Upper lobe of left lung (tissue), 6 donors: ENCODE measurements around the gene FOLR3. TPM values are rescaled to one million over a fixed set of nuclear protein-coding genes. Genes with fewer than 3 reads are reported as not detected.

ENCODE experiments used
- ATAC-seq, 2 donors: fragments of 200-7000 bp; cut with Tn5 transposase; one replicate each; pipeline ENCODE4 v1.9.1; 2022; ENCODE audit warnings: mild to moderate bottlenecking in 2 of 2, moderate library complexity in 2 of 2; ENCODE audit not compliant: low FRiP score in 2 of 2
- DNase-seq, 2 donors: peaks; one replicate each; pipeline ENCODE4 v3.0.0-alpha.2; 2019 to 2020
- H3K27ac ChIP-seq, 4 donors: fragments of 200-600 bp; sonication (generic); one replicate each; pipeline ENCODE4 v1.5.1; 2016 to 2019
- H3K27me3 ChIP-seq, 4 donors: fragments of 200-600 bp; sonication (generic); one replicate each; pipeline ENCODE4 v1.5.1; 2017 to 2019
- H3K36me3 ChIP-seq, 4 donors: fragments of 200-600 bp; sonication (generic); one replicate each; pipeline ENCODE4 v1.5.1; 2016 to 2019
- H3K4me1 ChIP-seq, 4 donors: fragments of 200-600 bp; sonication (generic); one replicate each; pipeline ENCODE4 v1.5.1; 2018 to 2019
- H3K4me3 ChIP-seq, 4 donors: fragments of 200-600 bp; sonication (generic); one replicate each; pipeline ENCODE4 v1.5.1; 2017 to 2019; ENCODE audit warnings: mild to moderate bottlenecking in 2 of 4, moderate library complexity in 1 of 4
- H3K9me3 ChIP-seq, 4 donors: fragments of 200-600 bp; sonication (generic); one replicate each; pipeline ENCODE4 v1.5.1; 2018 to 2019
- CTCF ChIP-seq, 6 experiments: fragments of 450-650 bp in 4 of 6; fragments of 200-600 bp in 2 of 6; sonication (generic) in 2 of 6; IDR thresholded peaks; one replicate each; pipeline ENCODE4 v1.5.1; 2016 to 2019; ENCODE audit warnings: antibody characterized with exemption in 6 of 6
- EP300 ChIP-seq, 4 donors: sonication (generic); formaldehyde crosslinking; IDR thresholded peaks; one replicate each; pipeline ENCODE4 v1.5.1; 2017; ENCODE audit warnings: antibody characterized with exemption in 4 of 4, control low read depth in 2 of 4
- POLR2A ChIP-seq, 4 donors: fragments of 450-650 bp; IDR thresholded peaks; one replicate each; pipeline ENCODE4 v1.5.1; 2016 to 2017; ENCODE audit warnings: antibody characterized with exemption in 4 of 4, mild to moderate bottlenecking in 2 of 4
- POLR2AphosphoS5 ChIP-seq, 2 donors: sonication (generic); formaldehyde crosslinking; IDR thresholded peaks; one replicate each; pipeline ENCODE4 v1.5.1; 2017; ENCODE audit warnings: antibody characterized with exemption in 2 of 2
- WGBS, 2 donors: methylation state at CpG; one replicate each; pipeline ENCODE4 v1.1.5; 2017 to 2018; 5-methylcytosine and 5-hydroxymethylcytosine counted together
- total RNA-seq, 6 donors: library from RNA; depleted of rRNA in 4 of 6; stranded (reverse); fragments of >200 nt in 4 of 6; gene quantifications; one replicate each; pipeline versions ENCODE4 v1.1.0 to v1.2.1, GENCODE V29; 2016 to 2021
- donor health status: DM: no; HTN: no; CAD: no; lungs with moderate emphysema.
- donor health status: DM: no; HTN: yes; CAD: no; lungs with severe emphysema.

The FOLR3 gene
- total RNA-seq, 6 donors from 2014 or later, result 1.4 to 69.7 (median 9.5) TPM; not detected in 2

- Histone ChIP-seq H3K4me3 (no peak overlapping the region), H3K4me1 (no peaks in the 10 kb centered on the region), H3K27me3 (no peaks in the 10 kb centered on the region), H3K36me3 (no peaks in the 10 kb centered on the region), H3K27ac (no peak overlapping the region), H3K9me3 (no peaks in the 10 kb centered on the region)
- DNase-seq (no peak), ATAC-seq (peak in 1 of 2 donors; percentile 6)
- TF ChIP-seq POLR2A (IDR thresholded peaks at IDR 0.05), result no peak
- TF ChIP-seq CTCF (IDR thresholded peaks at IDR 0.05), result no peak
- TF ChIP-seq EP300 (IDR thresholded peaks at IDR 0.05), result no peak
- TF ChIP-seq POLR2AphosphoS5 (IDR thresholded peaks at IDR 0.05), result no peak
- 67 to 93% methylated on average over 3 of the region's 3 CpGs for WGBS, 2 donors
Measured at GRCh38 chr11:72173291-72173690, 37.8 kb downstream of the FOLR3 start.

DNA sequence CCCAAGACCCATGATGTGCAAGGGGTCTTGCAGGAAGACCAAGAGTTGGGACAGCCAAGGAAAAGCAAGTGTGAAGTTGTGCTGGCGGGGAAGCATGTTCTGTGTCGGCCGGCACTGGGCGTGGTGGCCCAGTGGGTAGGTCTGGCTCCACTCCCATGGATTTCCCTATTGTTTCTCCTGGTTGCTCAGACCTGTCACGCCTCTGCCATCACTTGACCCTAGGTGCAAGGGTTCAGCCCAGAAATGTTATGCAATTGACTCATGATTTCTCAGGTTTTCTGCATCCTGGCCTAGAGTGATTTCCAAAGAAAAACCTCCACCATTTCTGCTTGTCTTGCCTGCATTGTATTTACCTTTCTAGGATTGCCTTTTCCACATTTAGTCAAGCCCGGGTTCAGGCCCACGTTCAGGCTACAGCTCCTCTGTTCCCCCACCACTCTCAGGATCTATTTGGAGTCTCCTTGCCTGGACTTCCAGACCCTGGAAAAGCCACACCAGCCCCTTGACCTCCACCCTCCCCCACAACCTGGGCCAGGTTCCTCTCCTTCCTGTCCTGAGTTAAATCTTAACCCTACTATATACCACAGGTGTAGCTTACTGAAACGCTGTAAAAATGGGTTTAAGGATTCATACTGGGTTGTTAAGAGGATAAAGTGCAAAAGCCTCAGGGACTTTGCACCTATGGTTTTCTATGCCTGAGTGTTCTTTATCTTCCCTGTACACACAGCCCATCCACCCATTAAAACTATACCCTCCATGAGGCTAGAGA lies 39.0 kb downstream of the FOLR3 start:
- no peaks in the 10 kb centered on the region for H3K9me3 ChIP-seq
- no peaks in the 10 kb centered on the region for H3K4me1 ChIP-seq
- ATAC-seq, result no peak
- TF ChIP-seq CTCF (IDR thresholded peaks at IDR 0.05) (no peak), EP300 (IDR thresholded peaks at IDR 0.05) (no peak), POLR2AphosphoS5 (IDR thresholded peaks at IDR 0.05) (no peak), POLR2A (IDR thresholded peaks at IDR 0.05) (no peak)
- no peak overlapping the region for H3K4me3 ChIP-seq
- WGBS, 2 donors, result 63 to 77% methylated on average over 4 to 8 of the region's 8 CpGs
- no peak overlapping the region for H3K27ac ChIP-seq
- no peaks in the 10 kb centered on the region for H3K36me3 ChIP-seq
- H3K27me3 ChIP-seq, result no peaks in the 10 kb centered on the region
- no peak for DNase-seq

GRCh38 chr11:72177656-72178055 lies 42.1 kb downstream of the FOLR3 start:
- ATAC-seq, result no peak
- no peak for TF ChIP-seq CTCF (IDR thresholded peaks at IDR 0.05)
- TF ChIP-seq EP300 (IDR thresholded peaks at IDR 0.05), result no peak
- no peak for TF ChIP-seq POLR2A (IDR thresholded peaks at IDR 0.05)
- no peak for TF ChIP-seq POLR2AphosphoS5 (IDR thresholded peaks at IDR 0.05)
- 96 to 100% methylated on average over 6 of the region's 6 CpGs for WGBS, 2 donors

DNA sequence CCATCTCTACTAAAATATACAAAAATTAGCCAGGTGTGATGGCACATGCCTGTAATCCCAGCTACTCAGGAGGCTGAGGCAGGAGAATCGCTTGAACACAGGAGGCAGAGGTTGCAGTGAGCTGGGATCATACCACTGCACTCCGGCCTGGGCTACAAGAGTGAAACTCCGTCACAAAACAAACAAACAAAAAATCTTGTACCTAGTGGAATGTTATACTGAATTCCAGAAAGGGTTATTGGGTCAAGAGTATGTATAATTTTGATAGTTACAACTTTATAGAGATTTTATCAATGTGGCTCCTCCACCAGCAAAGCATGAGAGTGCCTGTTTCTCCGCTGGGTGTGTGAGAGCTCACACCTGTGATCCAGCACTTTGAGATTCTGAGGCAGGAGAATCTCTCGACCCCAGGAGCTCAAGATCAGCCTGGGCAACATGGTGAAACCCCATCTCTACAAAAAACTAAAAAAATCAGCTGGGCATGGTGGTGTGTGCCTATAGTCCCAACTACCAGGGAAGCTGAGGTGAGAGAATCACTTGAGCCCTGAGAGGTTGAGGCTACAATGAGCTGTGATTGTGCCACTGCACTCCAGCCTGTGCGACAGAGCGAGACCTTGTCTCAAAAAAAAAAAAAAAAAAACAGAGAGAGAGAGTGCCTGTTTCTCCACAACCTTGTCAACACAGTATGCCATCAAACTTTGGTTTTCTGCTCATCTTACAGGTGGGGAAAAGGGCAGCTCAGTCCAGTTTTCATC lies 43.7 kb downstream of the FOLR3 start:
- no peak for ATAC-seq
- H3K36me3 ChIP-seq, result no peaks in the 10 kb centered on the region
- H3K4me3 ChIP-seq, result no peak overlapping the region
- DNase-seq, result no peak
- no peak overlapping the region for H3K27ac ChIP-seq
- peaks cover 0 to 6% (median 0%) of the 10 kb centered on the region in 4 donors for H3K4me1 ChIP-seq
- WGBS, 2 donors, result 63 to 66% methylated on average over 7 of the region's 7 CpGs
- H3K9me3 ChIP-seq, result no peaks in the 10 kb centered on the region
- H3K27me3 ChIP-seq, result no peaks in the 10 kb centered on the region
- TF ChIP-seq EP300 (IDR thresholded peaks at IDR 0.05), result no peak
- TF ChIP-seq POLR2AphosphoS5 (IDR thresholded peaks at IDR 0.05), result no peak
- no peak for TF ChIP-seq CTCF (IDR thresholded peaks at IDR 0.05)
- TF ChIP-seq POLR2A (IDR thresholded peaks at IDR 0.05), result no peak

More at GRCh38 chr11:72177656-72178055, 42.1 kb downstream of the FOLR3 start:
- H3K27ac ChIP-seq, result no peak overlapping the region
- H3K4me3 ChIP-seq, result no peak overlapping the region
- no peaks in the 10 kb centered on the region for H3K27me3 ChIP-seq
- no peaks in the 10 kb centered on the region for H3K4me1 ChIP-seq
- no peaks in the 10 kb centered on the region for H3K36me3 ChIP-seq
- no peaks in the 10 kb centered on the region for H3K9me3 ChIP-seq
- no peak for DNase-seq
